Measurements from ENCODE around the gene HMG20A. TPM values are rescaled to one million over a fixed set of nuclear protein-coding genes. Genes with fewer than 3 reads are reported as not detected.

The HMG20A gene
- polyA plus RNA-seq, 3 donors = 11.6 to 26.4 (median 17.7) TPM

GRCh38 chr15:77493324-77493907 is 72.7 kb downstream of the HMG20A start:
- Mint-ChIP-seq H3K27ac (peak overlapping the region in 5 of 7 donors; percentile 6 to 67 (median 21)), H3K9me3 (no peaks in the 10 kb centered on the region), H3K4me1 (peaks cover 20% of the 10 kb centered on the region), H3K36me3 (peaks cover 28 to 36% of the 10 kb centered on the region in 2 donors), H3K27me3 (ENCODE audit: low read depth in 3 of 3) (peaks cover 0 to 3% (median 0%) of the 10 kb centered on the region in 3 donors), H3K4me3 (peak overlapping the region in 1 of 2 donors; percentile 21)
- peak; percentile 55 to 76 (median 73) for DNase-seq
- intact Hi-C loops (cut with micrococcal nuclease) = loop anchor here (10.0 kb wide), 1 partner anchor 469 kb away; no protein-coding TSS in a partner anchor
- Histone ChIP-seq H3K36me3 (replicated peaks in 1 of 2; ENCODE audit: control insufficient read depth in 1 of 2, insufficient read depth in 2 of 2, low read length in 2 of 2) (peaks cover 0 to 9% of the 10 kb centered on the region in 2 donors), H3K4me1 (ENCODE audit: control insufficient read depth in 1 of 2, insufficient read depth in 2 of 2, low read length in 2 of 2) (peaks cover 16% of the 10 kb centered on the region in 2 donors), H3K9ac (ENCODE audit: insufficient read depth, low read length, poor library complexity, severe bottlenecking) (no peak overlapping the region), H3K27me3 (ENCODE audit: control insufficient read depth in 2 of 2, insufficient read depth in 2 of 2, low read length in 2 of 2) (no peaks in the 10 kb centered on the region), H3K4me3 (replicated peaks in 1 of 3; ENCODE audit: low read depth in 2 of 3, low read length in 3 of 3) (no peak overlapping the region), H4K20me1 (ENCODE audit: insufficient read depth, low read length) (peaks cover 6% of the 10 kb centered on the region), H3K4me2 (replicated peaks; ENCODE audit: extremely low read depth, low read length, poor library complexity, severe bottlenecking) (peak overlapping the region; percentile 17), H3K27ac (ENCODE audit: low read depth in 1 of 2, low read length in 2 of 2) (no peak overlapping the region), H3K79me2 (ENCODE audit: insufficient read depth, low read length) (no peaks in the 10 kb centered on the region), H2AFZ (ENCODE audit: insufficient read depth, low read depth, low read length, poor library complexity, severe bottlenecking) (no peak overlapping the region), H3K9me3 (replicated peaks in 1 of 2; ENCODE audit: control insufficient read depth in 1 of 2, insufficient read depth in 1 of 2, low read length in 2 of 2) (no peaks in the 10 kb centered on the region)
- no peak for TF ChIP-seq CTCF (IDR thresholded peaks at IDR 0.05)
- WGBS (ENCODE audit: insufficient coverage) = 25% methylated on average over 3 of the region's 3 CpGs

GRCh38 chr15:77494073-77494867 is 73.6 kb downstream of the HMG20A start:
- Histone ChIP-seq H3K27me3 (ENCODE audit: control insufficient read depth in 2 of 2, insufficient read depth in 2 of 2, low read length in 2 of 2) (no peaks in the 10 kb centered on the region), H3K36me3 (replicated peaks in 1 of 2; ENCODE audit: control insufficient read depth in 1 of 2, insufficient read depth in 2 of 2, low read length in 2 of 2) (peaks cover 0 to 4% of the 10 kb centered on the region in 2 donors), H3K4me3 (replicated peaks in 1 of 3; ENCODE audit: low read depth in 2 of 3, low read length in 3 of 3) (no peak overlapping the region), H3K4me2 (replicated peaks; ENCODE audit: extremely low read depth, low read length, poor library complexity, severe bottlenecking) (no peak overlapping the region), H3K4me1 (ENCODE audit: control insufficient read depth in 1 of 2, insufficient read depth in 2 of 2, low read length in 2 of 2) (peaks cover 16% of the 10 kb centered on the region in 2 donors), H2AFZ (ENCODE audit: insufficient read depth, low read depth, low read length, poor library complexity, severe bottlenecking) (no peak overlapping the region), H4K20me1 (ENCODE audit: insufficient read depth, low read length) (peaks cover 6% of the 10 kb centered on the region), H3K9me3 (replicated peaks in 1 of 2; ENCODE audit: control insufficient read depth in 1 of 2, insufficient read depth in 1 of 2, low read length in 2 of 2) (no peaks in the 10 kb centered on the region), H3K27ac (ENCODE audit: low read depth in 1 of 2, low read length in 2 of 2) (no peak overlapping the region), H3K9ac (ENCODE audit: insufficient read depth, low read length, poor library complexity, severe bottlenecking) (no peak overlapping the region), H3K79me2 (ENCODE audit: insufficient read depth, low read length) (no peaks in the 10 kb centered on the region)
- no peak overlapping the region for H3K27ac Mint-ChIP-seq
- 88% methylated on average over 1 of the region's 2 CpGs for WGBS (ENCODE audit: insufficient coverage)
- H3K27me3 Mint-ChIP-seq (ENCODE audit: low read depth in 3 of 3) = peaks cover 0 to 3% (median 0%) of the 10 kb centered on the region in 3 donors
- peaks cover 20% of the 10 kb centered on the region for H3K4me1 Mint-ChIP-seq
- peaks cover 27 to 34% of the 10 kb centered on the region in 2 donors for H3K36me3 Mint-ChIP-seq
- no peak overlapping the region for H3K4me3 Mint-ChIP-seq
- DNase-seq = no peak
- no peaks in the 10 kb centered on the region for H3K9me3 Mint-ChIP-seq
- no peak for TF ChIP-seq CTCF (IDR thresholded peaks at IDR 0.05)
- intact Hi-C loops (cut with micrococcal nuclease) = loop anchor here (10.0 kb wide), 1 partner anchor 469 kb away; no protein-coding TSS in a partner anchor

All from CD14-positive monocyte (primary cell).